HL-60 (cell line): ENCODE results near the gene SPDYC.

ENCODE experiments used
- CTCF ChIP-seq: IDR thresholded peaks from one replicate; pipeline ENCODE4 v1.5.1; 2011; ENCODE audit warnings: low read length, control low read depth, inconsistent platforms; ENCODE audit not compliant: insufficient read depth
- GABPA ChIP-seq: IDR thresholded peaks from 2 replicates; pipeline ENCODE4 v1.6.1; 2012; ENCODE audit warnings: low read depth
- REST ChIP-seq: IDR thresholded peaks from 2 replicates; pipeline ENCODE4 v1.6.1; 2012; ENCODE audit warnings: low read depth; ENCODE audit not compliant: insufficient replicate concordance

- TF ChIP-seq CTCF = no peak
- no peak for TF ChIP-seq REST
- TF ChIP-seq GABPA = no peak
Measured at GRCh38 chr11:65210361-65210731, 40.3 kb downstream of the SPDYC start.
